Stomach (tissue), 4 donors: Measurements from ENCODE around the gene FNDC3B.

Source experiments
- POLR2AphosphoS5 ChIP-seq, 3 donors: sonication (generic); formaldehyde crosslinking; IDR thresholded peaks; one replicate each; pipeline ENCODE4 v1.6.1; 2016; ENCODE audit warnings: antibody characterized with exemption in 3 of 3
- TF ChIP-seq, protein P1 (sequence below), 7 experiments: fragments of 450-650 bp in 4 of 7; fragments of 200-600 bp in 3 of 7; sonication (generic) in 3 of 7; IDR thresholded peaks; one replicate each; pipeline ENCODE4 v1.5.1; 2016 to 2019; ENCODE audit warnings: antibody characterized with exemption in 7 of 7, control low read depth in 2 of 7, mild to moderate bottlenecking in 1 of 7

GRCh38 chr3:172038798-172039435, 461 bp upstream of the FNDC3B start:
- TF ChIP-seq, protein P1, sequence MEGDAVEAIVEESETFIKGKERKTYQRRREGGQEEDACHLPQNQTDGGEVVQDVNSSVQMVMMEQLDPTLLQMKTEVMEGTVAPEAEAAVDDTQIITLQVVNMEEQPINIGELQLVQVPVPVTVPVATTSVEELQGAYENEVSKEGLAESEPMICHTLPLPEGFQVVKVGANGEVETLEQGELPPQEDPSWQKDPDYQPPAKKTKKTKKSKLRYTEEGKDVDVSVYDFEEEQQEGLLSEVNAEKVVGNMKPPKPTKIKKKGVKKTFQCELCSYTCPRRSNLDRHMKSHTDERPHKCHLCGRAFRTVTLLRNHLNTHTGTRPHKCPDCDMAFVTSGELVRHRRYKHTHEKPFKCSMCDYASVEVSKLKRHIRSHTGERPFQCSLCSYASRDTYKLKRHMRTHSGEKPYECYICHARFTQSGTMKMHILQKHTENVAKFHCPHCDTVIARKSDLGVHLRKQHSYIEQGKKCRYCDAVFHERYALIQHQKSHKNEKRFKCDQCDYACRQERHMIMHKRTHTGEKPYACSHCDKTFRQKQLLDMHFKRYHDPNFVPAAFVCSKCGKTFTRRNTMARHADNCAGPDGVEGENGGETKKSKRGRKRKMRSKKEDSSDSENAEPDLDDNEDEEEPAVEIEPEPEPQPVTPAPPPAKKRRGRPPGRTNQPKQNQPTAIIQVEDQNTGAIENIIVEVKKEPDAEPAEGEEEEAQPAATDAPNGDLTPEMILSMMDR (IDR thresholded peaks at IDR 0.05), result no peak
- TF ChIP-seq POLR2AphosphoS5 (IDR thresholded peaks at IDR 0.05), result no peak
